Measurements from ENCODE around the gene NECTIN1. TPM values are rescaled to one million over a fixed set of nuclear protein-coding genes. Genes with fewer than 3 reads are reported as not detected.

The NECTIN1 gene
- total and polyA plus RNA-seq, 7 experiments from 2014 or later, result 0.30 to 4.2 (median 2.1) TPM

GRCh38 chr11:119689302-119689701 lies 39.7 kb downstream of the NECTIN1 start:
- Histone ChIP-seq H3K27ac (ENCODE audit: low read depth, low read length) (no peak overlapping the region), H3K4me3 (ENCODE audit: low read length) (no peak overlapping the region), H3K27me3 (ENCODE audit: control insufficient read depth in 2 of 2, insufficient read depth in 2 of 2, low read length in 2 of 2) (no peaks in the 10 kb centered on the region), H3K9me3 (ENCODE audit: control insufficient read depth in 2 of 3, low read length in 3 of 3) (no peaks in the 10 kb centered on the region), H3K4me1 (ENCODE audit: control insufficient read depth in 2 of 2, insufficient read depth in 2 of 2, low read length in 2 of 2) (peaks cover 7 to 11% of the 10 kb centered on the region in 2 donors), H3K36me3 (ENCODE audit: control insufficient read depth in 2 of 3, insufficient read depth in 3 of 3, low read length in 3 of 3) (no peaks in the 10 kb centered on the region)
- CTCF ChIA-PET, result no interaction called here
- POLR2A ChIA-PET, result no interaction called here
- intact Hi-C loops (cut with micrococcal nuclease), result no loop called here
- H3K4me3 Mint-ChIP-seq, result no peak overlapping the region
- H3K27me3 Mint-ChIP-seq, result peaks cover 0 to 4% (median 3%) of the 10 kb centered on the region in 5 donors
- DNase-seq, result no peak
- H3K4me1 Mint-ChIP-seq, result peaks cover 6 to 38% (median 18%) of the 10 kb centered on the region in 7 donors
- H3K36me3 Mint-ChIP-seq, result no peaks in the 10 kb centered on the region
- H3K9me3 Mint-ChIP-seq, result no peaks in the 10 kb centered on the region
- no peak for ATAC-seq
- H3K27ac Mint-ChIP-seq, result no peak overlapping the region

- CTCF ChIA-PET, result no interaction called here
- Histone ChIP-seq H3K27ac (ENCODE audit: low read depth, low read length) (no peak overlapping the region), H3K4me1 (ENCODE audit: control insufficient read depth in 2 of 2, insufficient read depth in 2 of 2, low read length in 2 of 2) (peaks cover 7 to 11% of the 10 kb centered on the region in 2 donors), H3K9me3 (ENCODE audit: control insufficient read depth in 2 of 3, low read length in 3 of 3) (no peaks in the 10 kb centered on the region), H3K4me3 (ENCODE audit: low read length) (no peak overlapping the region), H3K27me3 (ENCODE audit: control insufficient read depth in 2 of 2, insufficient read depth in 2 of 2, low read length in 2 of 2) (no peaks in the 10 kb centered on the region), H3K36me3 (ENCODE audit: control insufficient read depth in 2 of 3, insufficient read depth in 3 of 3, low read length in 3 of 3) (no peaks in the 10 kb centered on the region)
- Mint-ChIP-seq H3K27ac (no peak overlapping the region), H3K4me3 (no peak overlapping the region), H3K27me3 (peaks cover 0 to 4% (median 3%) of the 10 kb centered on the region in 5 donors), H3K36me3 (no peaks in the 10 kb centered on the region), H3K4me1 (peaks cover 6 to 35% (median 18%) of the 10 kb centered on the region in 7 donors), H3K9me3 (no peaks in the 10 kb centered on the region)
- intact Hi-C loops (cut with micrococcal nuclease), result no loop called here
- POLR2A ChIA-PET, result no interaction called here
- DNase-seq (no peak), ATAC-seq (no peak)
Measured at GRCh38 chr11:119688356-119688755, 40.6 kb downstream of the NECTIN1 start.

DNA sequence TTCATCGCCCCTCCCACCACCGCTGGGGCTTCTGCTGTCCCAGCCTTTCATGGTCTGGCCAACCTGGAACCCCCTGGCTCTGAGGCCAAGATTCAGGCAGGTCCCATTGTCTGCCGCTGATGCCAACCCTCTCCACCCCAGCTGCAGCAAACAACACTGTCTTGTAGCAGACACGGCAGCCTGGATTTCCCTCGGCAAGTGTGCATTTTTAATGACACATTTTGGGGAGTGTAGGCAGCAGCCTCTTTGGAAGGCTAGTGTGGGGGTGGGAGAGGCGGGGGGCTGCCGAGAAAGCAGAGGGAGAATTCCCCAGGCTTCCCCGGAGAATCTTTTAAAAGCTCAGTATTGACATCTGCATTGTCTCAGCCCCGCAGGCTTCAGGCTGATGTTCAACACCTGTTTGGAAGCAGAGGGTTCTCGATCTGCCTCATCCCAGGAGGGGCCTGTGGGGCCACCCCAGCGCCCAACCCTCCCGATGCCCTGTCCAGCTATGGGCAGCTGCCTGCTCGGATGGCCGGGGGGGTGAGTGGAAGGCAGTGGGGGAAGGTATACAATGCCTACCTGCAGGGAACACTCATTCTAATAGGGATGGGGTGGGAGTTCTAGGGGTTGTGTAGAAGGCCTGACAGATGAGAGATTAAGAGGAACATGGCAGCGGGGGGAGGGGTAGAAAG lies 41.5 kb downstream of the NECTIN1 start:
- H3K27me3 ChIP-seq (ENCODE audit: control insufficient read depth in 2 of 2, insufficient read depth in 2 of 2, low read length in 2 of 2), result no peaks in the 10 kb centered on the region
- peaks cover 6 to 29% (median 14%) of the 10 kb centered on the region in 7 donors for H3K4me1 Mint-ChIP-seq
- intact Hi-C loops (cut with micrococcal nuclease), result no loop called here
- no peaks in the 10 kb centered on the region for H3K36me3 ChIP-seq (ENCODE audit: control insufficient read depth in 2 of 3, insufficient read depth in 3 of 3, low read length in 3 of 3)
- DNase-seq, result no peak
- H3K4me3 Mint-ChIP-seq, result no peak overlapping the region
- POLR2A ChIA-PET, result no interaction called here
- H3K4me3 ChIP-seq (ENCODE audit: low read length), result no peak overlapping the region
- no peak overlapping the region for H3K27ac Mint-ChIP-seq
- H3K4me1 ChIP-seq (ENCODE audit: control insufficient read depth in 2 of 2, insufficient read depth in 2 of 2, low read length in 2 of 2), result peaks cover 7 to 11% of the 10 kb centered on the region in 2 donors
- H3K27ac ChIP-seq (ENCODE audit: low read depth, low read length), result no peak overlapping the region
- no peaks in the 10 kb centered on the region for H3K36me3 Mint-ChIP-seq
- peaks cover 0 to 4% (median 0%) of the 10 kb centered on the region in 5 donors for H3K27me3 Mint-ChIP-seq
- H3K9me3 ChIP-seq (ENCODE audit: control insufficient read depth in 2 of 3, low read length in 3 of 3), result no peaks in the 10 kb centered on the region
- no peak for ATAC-seq
- H3K9me3 Mint-ChIP-seq, result no peaks in the 10 kb centered on the region
- CTCF ChIA-PET, result no interaction called here

DNA sequence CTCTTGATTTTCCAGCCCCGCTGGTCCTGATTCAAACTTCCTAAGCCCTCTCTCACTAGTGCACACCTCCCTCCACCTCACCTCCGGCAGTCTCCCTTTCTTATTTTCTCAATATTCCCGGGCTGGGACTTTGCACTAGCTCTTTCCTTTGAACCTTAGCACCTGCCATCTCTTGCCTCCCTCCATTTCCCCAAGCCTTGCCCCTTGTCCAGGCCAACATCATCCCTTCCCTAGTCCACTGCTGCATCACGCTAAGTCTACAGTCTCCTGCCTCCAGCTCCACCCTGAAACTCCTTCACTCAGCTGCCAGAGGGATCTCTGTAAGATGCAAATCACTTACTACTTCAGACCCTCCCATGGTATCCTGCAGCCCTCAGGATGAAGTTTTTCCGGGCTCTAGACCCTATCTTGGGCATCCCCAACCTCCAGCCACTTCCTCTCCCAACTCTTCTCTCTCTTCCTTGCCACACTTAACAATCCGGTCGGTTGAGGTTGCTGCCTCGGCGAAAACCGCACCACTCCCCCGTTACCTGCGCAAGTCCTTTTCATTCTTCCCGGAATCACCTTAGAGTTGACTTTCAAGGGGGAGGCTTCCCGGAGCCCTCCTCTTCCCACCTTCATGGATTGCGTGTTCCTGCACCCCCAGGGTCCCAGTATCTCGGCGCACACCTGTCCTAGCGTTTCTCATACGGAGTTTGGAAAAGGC lies 42.7 kb downstream of the NECTIN1 start:
- DNase-seq, result no peak
- Histone ChIP-seq H3K27me3 (ENCODE audit: control insufficient read depth in 2 of 2, insufficient read depth in 2 of 2, low read length in 2 of 2) (no peaks in the 10 kb centered on the region), H3K36me3 (ENCODE audit: control insufficient read depth in 2 of 3, insufficient read depth in 3 of 3, low read length in 3 of 3) (no peaks in the 10 kb centered on the region), H3K9me3 (ENCODE audit: control insufficient read depth in 2 of 3, low read length in 3 of 3) (no peaks in the 10 kb centered on the region), H3K4me3 (ENCODE audit: low read length) (no peak overlapping the region), H3K27ac (ENCODE audit: low read depth, low read length) (no peak overlapping the region), H3K4me1 (ENCODE audit: control insufficient read depth in 2 of 2, insufficient read depth in 2 of 2, low read length in 2 of 2) (peaks cover 7 to 11% of the 10 kb centered on the region in 2 donors)
- H3K4me1 Mint-ChIP-seq, result peaks cover 6 to 20% (median 8%) of the 10 kb centered on the region in 7 donors
- ATAC-seq, result no peak
- POLR2A ChIA-PET, result no interaction called here
- H3K4me3 Mint-ChIP-seq, result no peak overlapping the region
- H3K27ac Mint-ChIP-seq, result no peak overlapping the region
- CTCF ChIA-PET, result no interaction called here
- peaks cover 0 to 4% (median 0%) of the 10 kb centered on the region in 5 donors for H3K27me3 Mint-ChIP-seq
- intact Hi-C loops (cut with micrococcal nuclease), result no loop called here
- H3K36me3 Mint-ChIP-seq, result no peaks in the 10 kb centered on the region
- H3K9me3 Mint-ChIP-seq, result no peaks in the 10 kb centered on the region

GRCh38 chr11:119685111-119685746 lies 43.8 kb downstream of the NECTIN1 start:
- no peaks in the 10 kb centered on the region for H3K27me3 ChIP-seq (ENCODE audit: control insufficient read depth in 2 of 2, insufficient read depth in 2 of 2, low read length in 2 of 2)
- ATAC-seq (no peak), DNase-seq (no peak)
- H3K36me3 Mint-ChIP-seq, result no peaks in the 10 kb centered on the region
- H3K27ac ChIP-seq (ENCODE audit: low read depth, low read length), result no peak overlapping the region
- H3K4me1 Mint-ChIP-seq, result peaks cover 0 to 11% (median 3%) of the 10 kb centered on the region in 7 donors
- H3K9me3 Mint-ChIP-seq, result no peaks in the 10 kb centered on the region
- ChIA-PET CTCF (no interaction called here), POLR2A (no interaction called here)
- H3K27me3 Mint-ChIP-seq, result peaks cover 0 to 4% (median 0%) of the 10 kb centered on the region in 5 donors
- no peak overlapping the region for H3K4me3 Mint-ChIP-seq
- H3K27ac Mint-ChIP-seq, result no peak overlapping the region
- H3K9me3 ChIP-seq (ENCODE audit: control insufficient read depth in 2 of 3, low read length in 3 of 3), result no peaks in the 10 kb centered on the region
- H3K4me1 ChIP-seq (ENCODE audit: control insufficient read depth in 2 of 2, insufficient read depth in 2 of 2, low read length in 2 of 2), result peaks cover 0 to 5% of the 10 kb centered on the region in 2 donors
- intact Hi-C loops (cut with micrococcal nuclease), result no loop called here
- no peaks in the 10 kb centered on the region for H3K36me3 ChIP-seq (ENCODE audit: control insufficient read depth in 2 of 3, insufficient read depth in 3 of 3, low read length in 3 of 3)
- no peak overlapping the region for H3K4me3 ChIP-seq (ENCODE audit: low read length)

DNA sequence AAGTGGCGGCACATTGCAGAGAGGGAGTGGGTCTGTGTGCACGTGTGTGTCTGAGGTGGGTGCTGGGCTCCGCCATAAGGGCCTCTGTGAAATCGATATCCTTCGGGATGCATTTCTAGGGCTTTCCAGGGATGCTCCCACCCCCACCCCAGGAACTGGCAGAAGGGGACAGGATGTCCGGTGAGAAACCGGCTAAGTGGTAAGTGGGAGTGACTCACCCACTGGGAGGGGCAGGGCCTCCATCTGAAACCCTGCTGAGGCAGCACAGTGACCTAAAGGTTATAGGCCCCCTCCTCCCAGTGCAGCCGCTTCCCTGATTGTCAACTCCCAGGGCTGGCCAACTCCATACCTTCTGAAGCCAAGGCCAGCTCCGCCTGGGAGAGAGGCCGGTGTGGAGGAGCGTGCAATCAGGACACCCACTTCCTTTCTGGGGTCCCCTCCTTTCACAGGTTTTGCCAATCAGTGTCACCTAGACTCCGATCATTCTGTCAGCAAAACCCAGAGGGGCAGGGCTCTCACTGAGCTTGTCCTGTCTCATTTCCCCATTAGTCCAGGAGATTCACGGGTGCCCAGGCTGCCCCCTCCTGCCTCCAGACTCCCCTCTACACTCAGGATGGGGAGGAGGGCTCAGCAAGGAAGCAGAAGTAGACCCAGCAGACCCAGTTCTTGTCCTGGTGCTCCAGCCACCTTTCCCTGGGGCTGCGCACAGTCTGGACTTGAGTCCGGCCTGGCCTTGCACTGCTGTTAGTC lies 44.5 kb downstream of the NECTIN1 start:
- Mint-ChIP-seq H3K27me3 (peaks cover 0 to 4% (median 0%) of the 10 kb centered on the region in 5 donors), H3K4me3 (no peak overlapping the region), H3K4me1 (peaks cover 0 to 11% (median 3%) of the 10 kb centered on the region in 7 donors), H3K9me3 (no peaks in the 10 kb centered on the region), H3K36me3 (no peaks in the 10 kb centered on the region), H3K27ac (no peak overlapping the region)
- Histone ChIP-seq H3K36me3 (ENCODE audit: control insufficient read depth in 2 of 3, insufficient read depth in 3 of 3, low read length in 3 of 3) (no peaks in the 10 kb centered on the region), H3K27ac (ENCODE audit: low read depth, low read length) (no peak overlapping the region), H3K27me3 (ENCODE audit: control insufficient read depth in 2 of 2, insufficient read depth in 2 of 2, low read length in 2 of 2) (no peaks in the 10 kb centered on the region), H3K4me1 (ENCODE audit: control insufficient read depth in 2 of 2, insufficient read depth in 2 of 2, low read length in 2 of 2) (peaks cover 0 to 5% of the 10 kb centered on the region in 2 donors), H3K4me3 (ENCODE audit: low read length) (no peak overlapping the region), H3K9me3 (ENCODE audit: control insufficient read depth in 2 of 3, low read length in 3 of 3) (no peaks in the 10 kb centered on the region)
- intact Hi-C loops (cut with micrococcal nuclease), result no loop called here
- ATAC-seq (peak; percentile 43), DNase-seq (no peak)
- POLR2A ChIA-PET, result no interaction called here
- CTCF ChIA-PET, result no interaction called here

All from naive thymus-derived CD4-positive, alpha-beta T cell (primary cell).